B cell (primary cell): ENCODE measurements around the gene PRKN. TPM values are rescaled to one million over a fixed set of nuclear protein-coding genes. Genes with fewer than 3 reads are reported as not detected.

Experiments
- ATAC-seq: fragments of 200-7000 bp; cut with Tn5 transposase; one replicate; pipeline ENCODE4 v1.10.0; 2021; ENCODE audit warnings: low read depth, mild to moderate bottlenecking, moderate number of reproducible peaks, moderate library complexity
- CTCF ChIA-PET: fragments of 350-600 bp; sonication (Branson Sonifier 250); formaldehyde crosslinking; loops from one replicate; lab custom pipeline; 2021; ENCODE audit warnings: antibody characterized with exemption, inconsistent platforms; lab: Charles Lee
- POLR2A ChIA-PET: fragments of 350-600 bp; sonication (Branson Sonifier 250); formaldehyde crosslinking; loops from one replicate; lab custom pipeline; 2021; ENCODE audit warnings: antibody characterized with exemption; lab: Charles Lee
- DNase-seq: peaks from one replicate; pipeline ENCODE4 v3.0.0; 2013
- H2AFZ ChIP-seq: 2 replicates; pipeline ENCODE4 v1.6.1; 2012; ENCODE audit warnings: mild to moderate bottlenecking, low read depth, low read length; ENCODE audit not compliant: insufficient read depth, poor library complexity, severe bottlenecking
- H3K27ac ChIP-seq, 2 donors: 1 replicate in 1 of 2; 2 replicates in 1 of 2; pipeline ENCODE4 v1.5.1; 2012 to 2013; ENCODE audit warnings: low read length in 2 of 2, mild to moderate bottlenecking in 2 of 2, moderate library complexity in 1 of 2
- H3K27me3 ChIP-seq, 4 experiments: fragments of 200-600 bp in 1 of 4; sonication (generic) in 1 of 4; replicated peaks in 1 of 4; 1 replicate in 2 of 4; 2 replicates in 2 of 4; pipeline versions ENCODE4 v1.6.1 to v1.7.0; 2013 to 2016; ENCODE audit warnings: low read length in 3 of 4, mild to moderate bottlenecking in 2 of 4, mixed read lengths in 1 of 4, moderate library complexity in 1 of 4; ENCODE audit not compliant: insufficient read depth in 4 of 4, control insufficient read depth in 3 of 4; ENCODE audit errors: control extremely low read depth in 1 of 4
- H3K36me3 ChIP-seq, 2 experiments: replicated peaks in 1 of 2; 1 replicate in 1 of 2; 2 replicates in 1 of 2; pipeline versions ENCODE4 v1.6.1 to v1.7.1; 2013; ENCODE audit warnings: low read length in 1 of 2; ENCODE audit not compliant: insufficient read depth in 2 of 2, control insufficient read depth in 1 of 2; ENCODE audit errors: control extremely low read depth in 1 of 2, extremely low read depth in 1 of 2
- H3K4me1 ChIP-seq, 2 donors: fragments of 200-600 bp in 1 of 2; sonication (generic) in 1 of 2; 1 replicate in 1 of 2; 2 replicates in 1 of 2; pipeline versions ENCODE4 v1.5.1 to v1.6.1; 2013 to 2017; ENCODE audit warnings: low read length in 2 of 2; ENCODE audit not compliant: control insufficient read depth in 2 of 2, insufficient read depth in 2 of 2
- H3K4me2 ChIP-seq: replicated peaks from 2 replicates; pipeline ENCODE3; 2012; ENCODE audit warnings: mild to moderate bottlenecking, low read depth, low read length; ENCODE audit not compliant: poor library complexity, severe bottlenecking
- H3K4me3 ChIP-seq, 5 experiments: fragments of 200-600 bp in 1 of 5; sonication (generic) in 1 of 5; 1 replicate in 3 of 5; 2 replicates in 2 of 5; pipeline versions ENCODE4 v1.5.1 to v1.7.0; 2011 to 2016; ENCODE audit warnings: low read length in 4 of 5, mild to moderate bottlenecking in 4 of 5, low read depth in 2 of 5, control low read depth in 1 of 5, moderate library complexity in 1 of 5; ENCODE audit not compliant: insufficient read depth in 1 of 5; ENCODE audit errors: control extremely low read depth in 1 of 5, extremely low read depth in 1 of 5
- H3K79me2 ChIP-seq: fragments of 200-600 bp; sonication (generic); one replicate; pipeline ENCODE4 v1.6.0; 2016; ENCODE audit warnings: low read length; ENCODE audit not compliant: control insufficient read depth, insufficient read depth
- H3K9ac ChIP-seq: fragments of 200-600 bp; sonication (generic); 2 replicates; pipeline ENCODE4 v1.6.1; 2017; ENCODE audit warnings: mild to moderate bottlenecking, low read length, moderate library complexity
- H3K9me3 ChIP-seq, 3 donors: one replicate each; pipeline versions ENCODE4 v1.6.1 to v1.7.1; 2013; ENCODE audit warnings: low read length in 2 of 3; ENCODE audit not compliant: control insufficient read depth in 2 of 3, insufficient read depth in 1 of 3; ENCODE audit errors: control extremely low read depth in 1 of 3
- H4K20me1 ChIP-seq: 2 replicates; pipeline ENCODE4 v1.6.0; 2012; ENCODE audit warnings: mild to moderate bottlenecking, low read length; ENCODE audit not compliant: insufficient read depth, control insufficient read depth, poor library complexity, severe bottlenecking
- H3K27ac Mint-ChIP-seq: one replicate; pipeline ENCODE4 v1.8.0; 2021; ENCODE audit warnings: mixed read lengths
- H3K27me3 Mint-ChIP-seq: one replicate; pipeline ENCODE4 v1.8.0; 2021; ENCODE audit warnings: mixed read lengths
- H3K4me1 Mint-ChIP-seq: one replicate; pipeline ENCODE4 v1.8.0; 2021; ENCODE audit warnings: mixed read lengths
- H3K4me3 Mint-ChIP-seq: one replicate; pipeline ENCODE4 v1.8.0; 2021; ENCODE audit warnings: mixed read lengths
- H3K9me3 Mint-ChIP-seq: one replicate; pipeline ENCODE4 v1.8.0; 2022; ENCODE audit warnings: mixed read lengths; ENCODE audit not compliant: insufficient read depth
- CTCF ChIP-seq: fragments of 200-600 bp; IDR thresholded peaks from one replicate; pipeline ENCODE4 v1.8.0; 2022; ENCODE audit warnings: antibody characterized with exemption, mild to moderate bottlenecking
- EZH2 ChIP-seq: IDR thresholded peaks from 2 replicates; pipeline ENCODE4 v1.6.1; 2012; ENCODE audit warnings: borderline replicate concordance, low read depth, mild to moderate bottlenecking, moderate library complexity, low read length; ENCODE audit not compliant: insufficient read depth, poor library complexity, severe bottlenecking
- WGBS: methylation state at CpG from one replicate; pipeline ENCODE4 v1.1.5; 2013; ENCODE audit warnings: missing lambda C conversion rate; ENCODE audit not compliant: insufficient coverage; 5-methylcytosine and 5-hydroxymethylcytosine counted together
- intact Hi-C: fragments of 100-400 bp; cut with micrococcal nuclease; formaldehyde crosslinking; loops from one replicate; pipeline ENCODE4 v1.10.0; 2022
- polyA plus RNA-seq: library from polyadenylated mRNA; depleted of rRNA; stranded (reverse); fragments of >200 nt; gene quantifications from 2 replicates; pipeline ENCODE4 v1.2.3, GENCODE V29; 2012
- total RNA-seq, 2 donors: library from RNA; stranded (reverse); fragments of 120-200 nt in 1 of 2; gene quantifications; 1 replicate in 1 of 2; 2 replicates in 1 of 2; pipeline versions ENCODE4 v1.2.3 to v1.2.4, GENCODE V29; 2013 to 2022

PRKN gene
- total and polyA plus RNA-seq, 2 donors (not counting 1 experiment from before 2014, with no cell fraction given) = 1.6 to 6.2 TPM

- no peaks in the 10 kb centered on the region for H3K4me1 Mint-ChIP-seq
- no peaks in the 10 kb centered on the region for H3K27me3 Mint-ChIP-seq
These were observed 29.1 kb downstream of the PRKN start for GRCh38 chr6:162698440-162698839.

GRCh38 chr6:162697872-162698403 lies 29.6 kb downstream of the PRKN start:
- Histone ChIP-seq H3K9ac (no peak overlapping the region), H3K27me3 (no peaks in the 10 kb centered on the region), H2AFZ (no peak overlapping the region), H3K4me2 (no peak overlapping the region), H3K36me3 (no peaks in the 10 kb centered on the region), H4K20me1 (no peaks in the 10 kb centered on the region), H3K4me1 (no peaks in the 10 kb centered on the region), H3K27ac (no peak overlapping the region), H3K4me3 (no peak overlapping the region), H3K79me2 (no peaks in the 10 kb centered on the region), H3K9me3 (no peaks in the 10 kb centered on the region)
- Mint-ChIP-seq H3K9me3 (no peaks in the 10 kb centered on the region), H3K4me3 (no peak overlapping the region), H3K27me3 (no peaks in the 10 kb centered on the region), H3K4me1 (no peaks in the 10 kb centered on the region), H3K27ac (no peak overlapping the region)
- no peak for DNase-seq
- ATAC-seq = no peak
- intact Hi-C loops = no loop called here
- CTCF ChIA-PET = no interaction called here
- POLR2A ChIA-PET = no interaction called here
- 100% methylated on average over 1 of the region's 1 CpG for WGBS
- TF ChIP-seq CTCF (no peak), EZH2 (no peak)

More at GRCh38 chr6:162698440-162698839, 29.1 kb downstream of the PRKN start:
- Histone ChIP-seq H2AFZ (no peak overlapping the region), H3K36me3 (no peaks in the 10 kb centered on the region), H3K79me2 (no peaks in the 10 kb centered on the region), H4K20me1 (no peaks in the 10 kb centered on the region), H3K4me1 (no peaks in the 10 kb centered on the region), H3K4me2 (no peak overlapping the region), H3K4me3 (no peak overlapping the region), H3K9me3 (no peaks in the 10 kb centered on the region), H3K27me3 (no peaks in the 10 kb centered on the region), H3K9ac (no peak overlapping the region), H3K27ac (no peak overlapping the region)
- no peak overlapping the region for H3K27ac Mint-ChIP-seq
- intact Hi-C loops = no loop called here
- no peak overlapping the region for H3K4me3 Mint-ChIP-seq
- TF ChIP-seq CTCF = no peak
- TF ChIP-seq EZH2 = no peak
- ATAC-seq (no peak), DNase-seq (no peak)
- ChIA-PET CTCF (no interaction called here), POLR2A (no interaction called here)
- no peaks in the 10 kb centered on the region for H3K9me3 Mint-ChIP-seq
